LNCAP (cell line): ENCODE data around the gene CACNG1.

ENCODE experiments used
- CTCF ChIP-seq: fragments of 450-650 bp; IDR thresholded peaks from 2 replicates; pipeline ENCODE4 v1.5.1; 2017; ENCODE audit warnings: mild to moderate bottlenecking

CACNG1 gene

DNA sequence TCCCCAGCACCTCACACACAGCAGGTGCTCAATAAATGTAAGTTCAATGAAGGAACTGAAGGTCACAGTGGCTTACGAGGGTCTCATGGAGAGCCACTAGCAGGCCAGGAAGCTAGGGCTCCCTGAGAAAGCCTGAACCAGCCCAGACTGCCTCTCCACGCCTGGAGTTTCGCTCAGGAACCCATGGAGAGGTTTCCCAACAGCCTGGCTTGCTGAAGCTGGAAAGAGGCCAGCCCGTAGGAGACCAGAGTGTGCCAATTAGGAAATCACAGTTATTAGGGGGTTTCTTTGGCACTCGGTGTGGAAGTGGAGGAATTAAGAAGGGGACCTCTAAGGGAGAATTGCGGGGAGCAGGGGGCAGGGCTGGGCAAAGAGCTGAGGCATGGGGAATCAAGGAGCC lies 36.3 kb upstream of the CACNG1 start:
- no peak for TF ChIP-seq CTCF

- TF ChIP-seq CTCF = no peak
These were observed 32.7 kb upstream of the CACNG1 start for GRCh38 chr17:67011527-67012175.

DNA sequence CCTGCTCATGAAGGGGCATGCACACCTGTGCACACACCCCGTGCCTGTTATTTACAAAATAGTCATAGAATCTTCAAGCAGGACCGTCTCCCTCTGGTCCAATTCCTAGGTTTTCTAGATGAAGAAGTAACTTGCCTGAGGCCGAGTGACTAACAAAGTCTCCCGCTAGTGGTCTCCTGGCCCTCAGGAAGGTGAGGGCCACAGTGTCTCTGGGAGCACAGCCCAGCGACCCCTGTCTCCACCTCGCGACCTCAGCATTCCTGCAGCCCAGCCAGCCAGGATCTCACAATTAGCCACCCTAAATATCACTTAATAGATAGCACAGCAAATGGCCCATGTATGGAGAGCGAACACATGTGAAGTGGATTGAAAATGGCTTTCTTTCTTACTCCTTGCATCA lies 30.5 kb upstream of the CACNG1 start:
- TF ChIP-seq CTCF = no peak

- TF ChIP-seq CTCF = no peak
These were observed 29.4 kb upstream of the CACNG1 start for GRCh38 chr17:67015001-67015400.

- no peak for TF ChIP-seq CTCF
These were observed 28.2 kb upstream of the CACNG1 start for GRCh38 chr17:67016039-67016762.

GRCh38 chr17:67017910-67018309 lies 26.4 kb upstream of the CACNG1 start:
- TF ChIP-seq CTCF = no peak

DNA sequence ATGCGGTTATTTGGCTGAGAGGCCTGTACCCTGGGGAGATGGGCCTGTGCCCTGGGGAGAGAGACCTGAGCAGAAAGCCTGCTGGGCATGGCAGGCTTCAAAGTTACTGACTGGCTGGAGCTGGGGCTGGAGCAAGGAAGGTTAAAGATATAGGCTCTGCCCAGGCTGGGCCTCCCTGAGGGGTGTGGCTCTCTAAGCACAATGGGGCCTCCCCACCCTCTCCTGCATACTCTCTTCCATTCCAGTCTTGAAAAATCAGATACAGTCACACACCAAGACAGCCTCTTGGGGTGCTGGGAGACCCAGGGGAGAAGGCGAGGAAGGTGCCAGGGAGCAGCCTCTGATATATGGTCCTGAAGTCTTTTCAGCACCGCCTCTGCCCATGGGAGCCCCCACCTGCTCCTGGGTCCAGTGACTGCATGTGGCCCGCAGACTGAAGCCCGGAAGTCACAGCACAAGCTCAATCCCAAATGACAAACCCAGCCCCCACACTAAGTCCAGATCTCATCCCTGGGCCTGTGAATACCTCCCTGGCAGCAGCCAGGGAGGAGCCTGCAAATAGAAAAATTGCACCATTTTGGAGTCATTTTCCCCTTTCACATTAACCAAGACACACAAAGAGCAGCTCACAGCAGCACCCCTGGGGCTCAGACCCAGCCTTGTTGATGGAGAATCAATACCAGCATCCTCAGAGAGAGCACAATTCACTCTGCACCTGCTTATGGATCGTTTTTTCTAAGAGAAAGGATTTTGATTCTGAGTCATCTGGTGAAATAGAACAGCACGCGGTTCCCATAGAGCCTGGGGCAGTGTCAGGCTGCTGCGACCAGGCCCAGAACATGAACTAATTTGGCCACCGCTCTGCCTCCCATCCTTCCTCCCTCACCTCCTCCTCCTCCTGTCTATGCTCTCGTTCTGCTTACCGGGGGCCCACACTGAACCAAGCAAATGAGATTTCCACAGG lies 25.6 kb upstream of the CACNG1 start:
- no peak for TF ChIP-seq CTCF
